ENCODE data around the gene PHTF1. TPM values are rescaled to one million over a fixed set of nuclear protein-coding genes. Genes with fewer than 3 reads are reported as not detected.
A peak's percentile ranks its signal among the peaks of the same experiment; 100 is the strongest.

Gene PHTF1
- polyA plus RNA-seq (ENCODE audit: insufficient read length in 3 of 3): 10 to 100 TPM; 21.9 to 27.0 (median 26.2) TPM
- long read RNA-seq, donor 1, partial matches to known transcripts: 5 of 7 reads
- long read RNA-seq, donor 1, other reads (novel, unspliced or antisense): 0 of 7 reads
- long read RNA-seq, donor 2, partial matches to known transcripts: 0 of 3 reads
- long read RNA-seq, donor 2, other reads (novel, unspliced or antisense): 0 of 3 reads
- long read RNA-seq, donor 3, partial matches to known transcripts: 0 of 3 reads
- long read RNA-seq, donor 3, other reads (novel, unspliced or antisense): 0 of 3 reads
- long read RNA-seq, donor 4, partial matches to known transcripts: 0 of 2 reads
- long read RNA-seq, donor 4, other reads (novel, unspliced or antisense): 0 of 2 reads
- long read RNA-seq, donor 5, partial matches to known transcripts: 0 of 3 reads
- long read RNA-seq, donor 5, other reads (novel, unspliced or antisense): 0 of 3 reads
- long read RNA-seq, donor 6, partial matches to known transcripts: 0 of 2 reads
- long read RNA-seq, donor 6, other reads (novel, unspliced or antisense): 0 of 2 reads
- long read RNA-seq, donor 7, partial matches to known transcripts: 0 of 2 reads
- long read RNA-seq, donor 7, other reads (novel, unspliced or antisense): 0 of 2 reads
- long read RNA-seq, donor 8, partial matches to known transcripts: 0 of 1 reads
- long read RNA-seq, donor 8, other reads (novel, unspliced or antisense): 0 of 1 reads
- long read RNA-seq, donor 9, partial matches to known transcripts: 0 of 4 reads
- long read RNA-seq, donor 9, other reads (novel, unspliced or antisense): 0 of 4 reads
- long read RNA-seq, donor 10, partial matches to known transcripts: 0 of 1 reads
- long read RNA-seq, donor 10, other reads (novel, unspliced or antisense): 0 of 1 reads
- long read RNA-seq, donor 11: 0 reads
- long read RNA-seq, donor 12, full-length matches to known transcripts: 5 of 5 reads
- long read RNA-seq, donor 12, partial matches to known transcripts: 0 of 5 reads
- long read RNA-seq, donor 12, other reads (novel, unspliced or antisense): 0 of 5 reads
- long read RNA-seq, donor 13, partial matches to known transcripts: 0 of 1 reads
- long read RNA-seq, donor 13, other reads (novel, unspliced or antisense): 0 of 1 reads
- long read RNA-seq, donor 14: 0 reads
- long read RNA-seq, donor 15, transcript PHTF1-212 (3 exons, 956 nt): major isoform, 5 of 8 reads
- long read RNA-seq, donor 15, partial matches to known transcripts: 0 of 8 reads
- long read RNA-seq, donor 15, other reads (novel, unspliced or antisense): 0 of 8 reads
- long read RNA-seq, donor 16, partial matches to known transcripts: 0 of 4 reads
- long read RNA-seq, donor 16, other reads (novel, unspliced or antisense): 0 of 4 reads

GRCh38 chr1:113759333-113760101 is at the start of gene PHTF1:
Gene PHTF1, minus strand, starts transcription at chr1:113759486. Its CDS starts 783 bp downstream, at chr1:113758703.
- peak; percentile 54 for DNase-seq

GRCh38 chr1:113808450-113809195 is 49.3 kb upstream of the PHTF1 start:
- DNase-seq: no peak

- no peak for DNase-seq
Measured at GRCh38 chr1:113805639-113806038, 46.4 kb upstream of the PHTF1 start.

- no peak for DNase-seq
Measured at GRCh38 chr1:113805256-113805531, 45.9 kb upstream of the PHTF1 start.

GRCh38 chr1:113804421-113805255 is 45.4 kb upstream of the PHTF1 start:
- no peak for DNase-seq

- DNase-seq: no peak
Measured at GRCh38 chr1:113802367-113803007, 43.2 kb upstream of the PHTF1 start.

GRCh38 chr1:113800487-113800886 is 41.2 kb upstream of the PHTF1 start:
- no peak for DNase-seq

- DNase-seq: no peak
Measured at GRCh38 chr1:113797472-113797871, 38.2 kb upstream of the PHTF1 start.

- DNase-seq: peak; percentile 23
Measured at GRCh38 chr1:113793878-113794834, 34.9 kb upstream of the PHTF1 start.

GRCh38 chr1:113792986-113793385 is 33.7 kb upstream of the PHTF1 start:
- no peak for DNase-seq

- DNase-seq: no peak
Measured at GRCh38 chr1:113792471-113792870, 33.2 kb upstream of the PHTF1 start.

GRCh38 chr1:113788802-113789201 is 29.5 kb upstream of the PHTF1 start:
- DNase-seq: no peak

GRCh38 chr1:113787663-113788062 is 28.4 kb upstream of the PHTF1 start:
- no peak for DNase-seq

- DNase-seq: no peak
Measured at GRCh38 chr1:113786069-113786468, 26.8 kb upstream of the PHTF1 start.

GRCh38 chr1:113784104-113784779 is 25.0 kb upstream of the PHTF1 start:
- DNase-seq: no peak

- no peak for DNase-seq
Measured at GRCh38 chr1:113783254-113784103, 24.2 kb upstream of the PHTF1 start.
